Measurements from ENCODE around the gene ETV6.

The ETV6 gene

GRCh38 chr12:11834104-11834812 lies 184.8 kb downstream of the ETV6 start:
- DNase-seq: peak; percentile 59 to 75

GRCh38 chr12:11834931-11835330 lies 185.5 kb downstream of the ETV6 start:
- DNase-seq: peak; percentile 48 to 54

- peak; percentile 96 to 99 for DNase-seq
Measured at GRCh38 chr12:11836282-11837151, 187.0 kb downstream of the ETV6 start.

- no peak for DNase-seq
Measured at GRCh38 chr12:11837216-11837934, 187.9 kb downstream of the ETV6 start.

- no peak for DNase-seq
Measured at GRCh38 chr12:11838403-11838802, 188.9 kb downstream of the ETV6 start.

- DNase-seq: peak; percentile 81 to 90
Measured at GRCh38 chr12:11839091-11839641, 189.7 kb downstream of the ETV6 start.

GRCh38 chr12:11840366-11840765 lies 190.9 kb downstream of the ETV6 start:
- peak in 1 of 2 donors; percentile 43 for DNase-seq

- peak in 1 of 2 donors; percentile 55 for DNase-seq
Measured at GRCh38 chr12:11846488-11846887, 197.0 kb downstream of the ETV6 start.

- DNase-seq: no peak
Measured at GRCh38 chr12:11847539-11847938, 198.1 kb downstream of the ETV6 start.

GRCh38 chr12:11849757-11850504 lies 200.5 kb downstream of the ETV6 start:
- no peak for DNase-seq

GRCh38 chr12:11853126-11853525 lies 203.7 kb downstream of the ETV6 start:
- DNase-seq: no peak

- DNase-seq: no peak
Measured at GRCh38 chr12:11854011-11854499, 204.6 kb downstream of the ETV6 start.

GRCh38 chr12:11855983-11856374 lies 206.5 kb downstream of the ETV6 start:
- DNase-seq: peak; percentile 20 to 48

- peak; percentile 76 to 92 for DNase-seq
Measured at GRCh38 chr12:11856971-11857370, 207.5 kb downstream of the ETV6 start.

GRCh38 chr12:11859705-11860425 lies 210.4 kb downstream of the ETV6 start:
- DNase-seq: no peak

- DNase-seq: no peak
Measured at GRCh38 chr12:11861155-11861863, 211.8 kb downstream of the ETV6 start.

GRCh38 chr12:11861864-11862600 lies 212.6 kb downstream of the ETV6 start:
- DNase-seq: no peak

GRCh38 chr12:11862798-11863197 lies 213.3 kb downstream of the ETV6 start:
- peak; percentile 53 to 72 for DNase-seq

- DNase-seq: no peak
Measured at GRCh38 chr12:11863478-11863906, 214.0 kb downstream of the ETV6 start.

- DNase-seq: peak in 1 of 2 donors; percentile 27
Measured at GRCh38 chr12:11863988-11864387, 214.5 kb downstream of the ETV6 start.

All from inflammatory macrophage treated with lipopolysaccharide for 1 hour (primary cell).